HUES6 (cell line): ENCODE results near the gene ZBED4.

Source experiments
- H3K27ac ChIP-seq: 2 replicates; pipeline ENCODE4 v1.7.0; 2013; ENCODE audit warnings: low read depth, mild to moderate bottlenecking, low read length, inconsistent platforms
- H3K27me3 ChIP-seq: 2 replicates; pipeline ENCODE4 v1.6.1; 2013; ENCODE audit warnings: low read length; ENCODE audit not compliant: control insufficient read depth, insufficient read depth
- H3K36me3 ChIP-seq: 2 replicates; pipeline ENCODE4 v1.6.1; 2013; ENCODE audit warnings: low read length; ENCODE audit not compliant: control insufficient read depth, insufficient read depth
- H3K4me1 ChIP-seq: 2 replicates; pipeline ENCODE4 v1.6.1; 2013; ENCODE audit warnings: low read length; ENCODE audit not compliant: control insufficient read depth, insufficient read depth
- H3K4me3 ChIP-seq: 2 replicates; pipeline ENCODE4 v1.5.1; 2013; ENCODE audit warnings: low read depth, low read length
- H3K9ac ChIP-seq: one replicate; pipeline ENCODE4 v1.6.1; 2013; ENCODE audit warnings: mild to moderate bottlenecking, low read length
- H3K9me3 ChIP-seq: 2 replicates; pipeline ENCODE4 v1.6.1; 2013; ENCODE audit warnings: low read depth, low read length; ENCODE audit not compliant: control insufficient read depth, insufficient read depth

Gene ZBED4

DNA sequence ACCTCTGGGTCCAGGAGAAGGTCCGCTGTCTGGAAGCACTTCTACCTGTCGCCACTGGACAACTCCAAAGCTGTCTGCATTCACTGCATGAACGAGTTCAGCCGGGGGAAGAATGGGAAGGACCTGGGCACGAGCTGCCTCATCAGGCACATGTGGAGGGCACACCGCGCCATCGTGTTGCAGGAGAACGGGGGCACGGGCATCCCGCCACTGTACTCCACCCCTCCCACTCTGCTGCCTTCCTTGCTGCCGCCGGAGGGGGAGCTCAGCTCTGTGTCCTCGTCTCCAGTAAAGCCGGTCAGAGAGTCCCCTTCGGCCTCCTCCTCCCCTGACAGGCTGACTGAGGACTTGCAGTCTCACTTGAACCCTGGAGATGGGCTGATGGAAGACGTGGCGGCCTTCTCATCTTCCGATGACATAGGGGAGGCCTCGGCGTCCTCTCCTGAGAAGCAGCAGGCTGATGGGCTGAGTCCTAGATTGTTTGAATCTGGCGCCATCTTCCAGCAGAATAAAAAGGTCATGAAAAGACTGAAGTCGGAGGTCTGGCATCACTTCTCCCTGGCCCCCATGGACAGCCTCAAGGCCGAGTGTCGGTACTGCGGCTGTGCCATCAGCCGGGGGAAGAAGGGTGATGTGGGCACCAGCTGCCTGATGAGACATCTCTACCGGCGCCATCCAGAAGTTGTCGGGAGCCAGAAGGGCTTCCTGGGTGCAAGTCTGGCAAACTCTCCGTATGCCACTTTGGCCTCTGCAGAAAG is 31.0 kb downstream of the ZBED4 start:
- no peaks in the 10 kb centered on the region for H3K27me3 ChIP-seq
- peaks cover 18% of the 10 kb centered on the region for H3K9me3 ChIP-seq
- H3K27ac ChIP-seq, result no peak overlapping the region
- H3K4me3 ChIP-seq, result no peak overlapping the region
- no peak overlapping the region for H3K9ac ChIP-seq
- H3K4me1 ChIP-seq, result no peaks in the 10 kb centered on the region
- peaks cover 71% of the 10 kb centered on the region for H3K36me3 ChIP-seq

DNA sequence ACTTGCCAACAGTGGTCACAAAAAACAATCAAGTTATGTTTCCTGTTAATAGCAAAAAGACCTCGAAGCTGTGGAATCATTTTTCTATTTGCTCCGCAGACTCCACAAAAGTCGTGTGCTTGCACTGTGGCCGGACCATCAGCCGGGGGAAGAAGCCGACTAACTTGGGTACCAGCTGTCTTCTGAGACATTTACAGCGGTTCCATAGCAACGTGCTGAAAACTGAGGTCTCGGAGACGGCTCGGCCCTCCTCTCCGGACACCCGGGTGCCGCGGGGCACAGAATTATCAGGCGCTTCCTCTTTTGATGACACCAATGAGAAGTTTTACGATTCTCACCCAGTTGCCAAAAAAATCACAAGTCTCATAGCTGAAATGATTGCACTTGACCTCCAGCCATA is 31.6 kb downstream of the ZBED4 start:
- H3K9ac ChIP-seq, result no peak overlapping the region
- H3K4me3 ChIP-seq, result no peak overlapping the region
- H3K27me3 ChIP-seq, result no peaks in the 10 kb centered on the region
- no peaks in the 10 kb centered on the region for H3K4me1 ChIP-seq
- H3K36me3 ChIP-seq, result peaks cover 72% of the 10 kb centered on the region
- H3K27ac ChIP-seq, result no peak overlapping the region
- H3K9me3 ChIP-seq, result peaks cover 19% of the 10 kb centered on the region

- Histone ChIP-seq H3K4me1 (no peaks in the 10 kb centered on the region), H3K27me3 (no peaks in the 10 kb centered on the region), H3K4me3 (no peak overlapping the region), H3K36me3 (peaks cover 72% of the 10 kb centered on the region), H3K27ac (no peak overlapping the region), H3K9me3 (peaks cover 20% of the 10 kb centered on the region), H3K9ac (no peak overlapping the region)
These were observed 32.2 kb downstream of the ZBED4 start for GRCh38 chr22:49885881-49886280.

DNA sequence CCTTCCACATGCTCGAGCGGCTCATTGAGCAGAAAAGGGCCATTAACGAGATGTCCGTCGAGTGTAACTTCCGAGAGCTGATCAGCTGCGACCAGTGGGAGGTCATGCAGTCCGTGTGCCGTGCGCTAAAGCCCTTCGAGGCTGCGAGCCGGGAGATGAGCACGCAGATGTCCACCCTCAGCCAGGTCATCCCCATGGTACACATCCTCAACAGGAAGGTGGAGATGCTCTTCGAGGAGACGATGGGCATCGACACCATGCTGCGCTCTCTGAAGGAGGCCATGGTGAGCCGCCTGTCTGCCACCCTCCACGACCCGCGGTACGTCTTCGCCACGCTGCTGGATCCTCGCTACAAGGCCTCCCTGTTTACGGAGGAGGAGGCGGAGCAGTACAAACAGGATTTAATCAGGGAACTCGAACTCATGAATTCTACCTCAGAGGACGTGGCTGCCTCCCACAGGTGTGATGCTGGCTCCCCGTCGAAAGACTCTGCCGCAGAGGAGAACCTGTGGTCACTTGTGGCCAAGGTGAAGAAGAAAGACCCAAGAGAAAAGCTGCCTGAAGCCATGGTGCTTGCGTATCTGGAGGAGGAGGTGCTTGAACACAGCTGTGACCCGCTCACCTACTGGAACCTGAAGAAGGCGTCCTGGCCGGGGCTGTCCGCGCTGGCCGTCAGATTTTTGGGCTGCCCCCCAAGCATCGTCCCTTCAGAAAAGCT is 32.9 kb downstream of the ZBED4 start:
- no peak overlapping the region for H3K4me3 ChIP-seq
- no peak overlapping the region for H3K9ac ChIP-seq
- H3K36me3 ChIP-seq, result peaks cover 79% of the 10 kb centered on the region
- no peaks in the 10 kb centered on the region for H3K4me1 ChIP-seq
- no peak overlapping the region for H3K27ac ChIP-seq
- no peaks in the 10 kb centered on the region for H3K27me3 ChIP-seq
- peaks cover 25% of the 10 kb centered on the region for H3K9me3 ChIP-seq

DNA sequence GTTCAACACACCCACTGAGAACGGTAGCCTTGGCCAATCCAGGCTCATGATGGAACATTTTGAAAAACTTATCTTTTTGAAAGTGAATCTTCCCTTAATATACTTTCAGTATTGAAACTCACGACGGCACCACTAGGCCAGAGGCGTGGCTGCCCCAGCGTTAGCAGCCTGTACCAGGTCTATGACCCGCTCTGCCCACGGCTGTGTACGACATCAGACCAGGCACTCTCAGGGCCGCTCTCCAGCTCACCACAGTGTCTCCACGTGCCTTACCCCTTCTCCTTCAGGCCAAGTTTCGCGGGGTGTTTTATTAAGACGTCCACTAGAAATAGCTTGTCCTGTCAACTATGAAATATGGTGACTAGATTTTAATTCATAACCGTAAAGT is 33.4 kb downstream of the ZBED4 start:
- Histone ChIP-seq H3K4me1 (no peaks in the 10 kb centered on the region), H3K9me3 (peaks cover 26% of the 10 kb centered on the region), H3K9ac (no peak overlapping the region), H3K36me3 (peaks cover 81% of the 10 kb centered on the region), H3K27ac (no peak overlapping the region), H3K27me3 (no peaks in the 10 kb centered on the region), H3K4me3 (no peak overlapping the region)

DNA sequence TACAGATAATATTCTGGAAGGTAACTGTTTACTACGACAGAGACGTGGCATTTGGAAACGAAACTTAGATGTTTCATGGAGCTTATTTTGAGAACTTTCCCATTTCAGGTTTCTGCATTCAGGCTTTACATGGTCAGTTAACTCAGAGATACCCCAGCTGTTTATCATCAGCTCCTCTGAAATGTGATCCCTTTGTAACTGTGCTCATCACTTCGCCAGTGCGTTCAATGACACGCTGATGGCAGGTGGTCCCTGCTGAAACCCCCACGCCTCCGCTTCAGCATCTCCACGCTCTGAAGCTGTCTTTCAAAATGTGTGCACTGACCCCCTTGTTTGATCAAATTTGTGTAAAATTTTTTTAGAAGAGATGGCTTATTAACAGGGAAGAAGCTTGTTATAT is 34.1 kb downstream of the ZBED4 start:
- Histone ChIP-seq H3K27ac (no peak overlapping the region), H3K4me1 (no peaks in the 10 kb centered on the region), H3K36me3 (peaks cover 83% of the 10 kb centered on the region), H3K9ac (no peak overlapping the region), H3K4me3 (no peak overlapping the region), H3K27me3 (no peaks in the 10 kb centered on the region), H3K9me3 (peaks cover 23% of the 10 kb centered on the region)

DNA sequence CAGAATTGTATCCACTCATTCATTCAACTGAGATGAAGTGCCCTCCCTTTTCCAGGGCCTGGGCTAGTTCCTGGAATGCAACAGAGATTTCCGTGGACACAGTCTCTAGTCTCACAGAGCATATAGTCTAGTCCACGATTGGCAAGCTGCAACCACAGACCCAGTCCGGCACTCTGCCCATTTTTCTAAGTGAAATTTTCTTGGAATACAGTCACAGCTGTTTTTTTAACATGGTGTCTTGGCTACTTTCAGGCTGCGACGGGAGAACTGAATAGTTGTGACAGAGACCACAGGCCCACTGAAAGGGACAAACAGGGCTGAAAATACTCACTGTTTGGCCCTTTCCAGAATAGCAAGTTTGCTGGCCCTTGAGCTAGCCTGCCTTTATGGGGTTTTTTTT is 35.4 kb downstream of the ZBED4 start:
- Histone ChIP-seq H3K27ac (no peak overlapping the region), H3K36me3 (peaks cover 71% of the 10 kb centered on the region), H3K9ac (no peak overlapping the region), H3K9me3 (peaks cover 23% of the 10 kb centered on the region), H3K4me3 (no peak overlapping the region), H3K4me1 (no peaks in the 10 kb centered on the region), H3K27me3 (no peaks in the 10 kb centered on the region)

- peaks cover 40% of the 10 kb centered on the region for H3K36me3 ChIP-seq
- H3K9me3 ChIP-seq, result peaks cover 18% of the 10 kb centered on the region
- no peak overlapping the region for H3K4me3 ChIP-seq
- H3K27me3 ChIP-seq, result no peaks in the 10 kb centered on the region
- no peak overlapping the region for H3K9ac ChIP-seq
- H3K4me1 ChIP-seq, result no peaks in the 10 kb centered on the region
- no peak overlapping the region for H3K27ac ChIP-seq
These were observed 38.7 kb downstream of the ZBED4 start for GRCh38 chr22:49892226-49892899.

GRCh38 chr22:49893025-49893424 is 39.4 kb downstream of the ZBED4 start:
- Histone ChIP-seq H3K9ac (no peak overlapping the region), H3K27ac (no peak overlapping the region), H3K9me3 (peaks cover 18% of the 10 kb centered on the region), H3K4me3 (no peak overlapping the region), H3K36me3 (peaks cover 34% of the 10 kb centered on the region), H3K4me1 (no peaks in the 10 kb centered on the region), H3K27me3 (no peaks in the 10 kb centered on the region)

- Histone ChIP-seq H3K36me3 (peaks cover 19% of the 10 kb centered on the region), H3K27ac (no peak overlapping the region), H3K27me3 (no peaks in the 10 kb centered on the region)
These were observed 40.8 kb downstream of the ZBED4 start for GRCh38 chr22:49894322-49895054.

More at GRCh38 chr22:49894322-49895054, 40.8 kb downstream of the ZBED4 start:
- H3K4me1 ChIP-seq, result no peaks in the 10 kb centered on the region
- H3K9me3 ChIP-seq, result peaks cover 14% of the 10 kb centered on the region
- H3K4me3 ChIP-seq, result no peak overlapping the region
- H3K9ac ChIP-seq, result no peak overlapping the region
